ENCODE data around the gene PRUNE2. TPM values are rescaled to one million over a fixed set of nuclear protein-coding genes. Genes with fewer than 3 reads are reported as not detected.

PRUNE2 gene
- polyA plus RNA-seq, 1 of the 3 experiments (the other 2 are of a cell fraction): 13.0 TPM

GRCh38 chr9:76581731-76582130 is 324.2 kb downstream of the PRUNE2 start:
- no peak overlapping the region for H3K9ac ChIP-seq
- no peaks in the 10 kb centered on the region for H4K20me1 ChIP-seq (ENCODE audit: insufficient read depth)
- H3K4me3 ChIP-seq (ENCODE audit: low read depth in 2 of 2, low read length in 1 of 2): no peak overlapping the region
- TF ChIP-seq RAD21 (IDR thresholded peaks at IDR 0.05; ENCODE audit: low read length): no peak
- TF ChIP-seq SIN3A (IDR thresholded peaks at IDR 0.05; ENCODE audit: borderline replicate concordance, low read depth, low read length): no peak
- no peak for TF ChIP-seq TCF12 (IDR thresholded peaks at IDR 0.05)
- TF ChIP-seq FOXJ3 (CRISPR knock-in tag; IDR thresholded peaks at IDR 0.05): no peak
- no peak for TF ChIP-seq SMC3 (IDR thresholded peaks at IDR 0.05; ENCODE audit: low read depth, low read length)
- no peak for TF ChIP-seq JUND (IDR thresholded peaks at IDR 0.05)
- no peak overlapping the region for H3K4me2 ChIP-seq
- H2AFZ ChIP-seq (ENCODE audit: low read depth): no peak overlapping the region
- no peak for DNase-seq
- no peak overlapping the region for H3K27ac ChIP-seq (ENCODE audit: low read depth in 2 of 2, low read length in 1 of 2)
- WGBS (ENCODE audit: low lambda C conversion rate): no CpG with 5 or more reads among the region's 2 CpGs
- no peaks in the 10 kb centered on the region for H3K9me3 ChIP-seq
- H3K9me2 ChIP-seq: no peaks in the 10 kb centered on the region
- H3K79me2 ChIP-seq (ENCODE audit: insufficient read depth): no peaks in the 10 kb centered on the region
- ChIA-PET CTCF (no interaction called here), POLR2A (no interaction called here)
- no peaks in the 10 kb centered on the region for H3F3A ChIP-seq (replicated peaks; ENCODE audit: insufficient read depth)
- no peaks in the 10 kb centered on the region for H3K36me3 ChIP-seq (replicated peaks in 1 of 2; ENCODE audit: control insufficient read depth in 1 of 2, insufficient read depth in 2 of 2, low read length in 1 of 2)
- H3K27me3 ChIP-seq (ENCODE audit: insufficient read depth): peaks cover 72% of the 10 kb centered on the region; the same call in 1 of the 2 replicates
- no peaks in the 10 kb centered on the region for H3K4me1 ChIP-seq (ENCODE audit: control insufficient read depth in 1 of 2, insufficient read depth in 2 of 2, low read depth in 1 of 2, low read length in 1 of 2)

DNA sequence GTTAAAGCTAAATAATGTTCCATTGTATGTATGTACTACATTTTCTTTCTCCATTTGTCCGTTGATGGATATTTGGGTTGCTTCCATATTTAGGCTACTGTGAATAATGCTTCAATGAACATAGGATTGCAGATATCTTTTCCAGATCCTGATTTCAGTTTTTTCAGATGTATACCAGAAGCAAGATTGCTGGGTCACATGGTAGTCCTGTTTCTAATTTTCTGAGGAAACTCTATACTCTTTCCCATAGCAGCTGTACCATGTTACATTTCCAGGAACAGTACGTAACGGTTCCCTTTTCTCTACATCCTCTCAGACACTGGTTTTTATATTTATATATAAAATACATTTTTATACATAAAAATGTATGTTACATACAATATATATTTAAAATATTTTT is 325.1 kb downstream of the PRUNE2 start:
- Histone ChIP-seq H3K9me2 (no peaks in the 10 kb centered on the region), H3K79me2 (ENCODE audit: insufficient read depth) (no peaks in the 10 kb centered on the region), H3K36me3 (replicated peaks in 1 of 2; ENCODE audit: control insufficient read depth in 1 of 2, insufficient read depth in 2 of 2, low read length in 1 of 2) (no peaks in the 10 kb centered on the region), H3K9me3 (no peaks in the 10 kb centered on the region), H3K4me2 (no peak overlapping the region), H2AFZ (ENCODE audit: low read depth) (no peak overlapping the region), H3K4me3 (ENCODE audit: low read depth in 2 of 2, low read length in 1 of 2) (no peak overlapping the region), H3K27ac (ENCODE audit: low read depth in 2 of 2, low read length in 1 of 2) (no peak overlapping the region; a peak in 1 of 4 replicates), H3F3A (replicated peaks; ENCODE audit: insufficient read depth) (no peaks in the 10 kb centered on the region), H4K20me1 (ENCODE audit: insufficient read depth) (no peaks in the 10 kb centered on the region), H3K9ac (no peak overlapping the region), H3K27me3 (ENCODE audit: insufficient read depth) (peaks cover 63% of the 10 kb centered on the region; the same call in 1 of the 2 replicates), H3K4me1 (ENCODE audit: control insufficient read depth in 1 of 2, insufficient read depth in 2 of 2, low read depth in 1 of 2, low read length in 1 of 2) (no peaks in the 10 kb centered on the region)
- ChIA-PET CTCF (no interaction called here), POLR2A (no interaction called here)
- no peak for TF ChIP-seq MEF2A (IDR thresholded peaks at IDR 0.05; ENCODE audit: borderline replicate concordance, low read depth)
- TF ChIP-seq ZBTB33 (IDR thresholded peaks at IDR 0.05; ENCODE audit: borderline replicate concordance, low read depth): no peak
- TF ChIP-seq MAX (IDR thresholded peaks at IDR 0.05; ENCODE audit: low read depth): no peak
- TF ChIP-seq JUND (IDR thresholded peaks at IDR 0.05): no peak
- no peak for TF ChIP-seq TCF12 (IDR thresholded peaks at IDR 0.05)
- TF ChIP-seq, protein P1, sequence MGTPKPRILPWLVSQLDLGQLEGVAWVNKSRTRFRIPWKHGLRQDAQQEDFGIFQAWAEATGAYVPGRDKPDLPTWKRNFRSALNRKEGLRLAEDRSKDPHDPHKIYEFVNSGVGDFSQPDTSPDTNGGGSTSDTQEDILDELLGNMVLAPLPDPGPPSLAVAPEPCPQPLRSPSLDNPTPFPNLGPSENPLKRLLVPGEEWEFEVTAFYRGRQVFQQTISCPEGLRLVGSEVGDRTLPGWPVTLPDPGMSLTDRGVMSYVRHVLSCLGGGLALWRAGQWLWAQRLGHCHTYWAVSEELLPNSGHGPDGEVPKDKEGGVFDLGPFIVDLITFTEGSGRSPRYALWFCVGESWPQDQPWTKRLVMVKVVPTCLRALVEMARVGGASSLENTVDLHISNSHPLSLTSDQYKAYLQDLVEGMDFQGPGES (IDR thresholded peaks at IDR 0.05; ENCODE audit: low read depth, low read length): no peak
- no peak for TF ChIP-seq SMC3 (IDR thresholded peaks at IDR 0.05; ENCODE audit: low read depth, low read length)
- TF ChIP-seq ELF1 (IDR thresholded peaks at IDR 0.05): no peak
- TF ChIP-seq RFX5 (IDR thresholded peaks at IDR 0.05; ENCODE audit: low read length): no peak
- no peak for TF ChIP-seq TEAD4 (IDR thresholded peaks at IDR 0.05; ENCODE audit: borderline replicate concordance, insufficient read depth)
- TF ChIP-seq CHD2 (IDR thresholded peaks at IDR 0.05; ENCODE audit: low read length, partially characterized antibody): no peak
- TF ChIP-seq EZH2phosphoT487 (IDR thresholded peaks at IDR 0.05; ENCODE audit: borderline replicate concordance, low read depth): no peak
- TF ChIP-seq RAD21 (IDR thresholded peaks at IDR 0.05; ENCODE audit: low read length): no peak
- no peak for DNase-seq
- 6% methylated on average over 3 of the region's 3 CpGs for WGBS (ENCODE audit: low lambda C conversion rate)
